H1 (cell line): ENCODE measurements around the gene KIF1B. TPM values are rescaled to one million over a fixed set of nuclear protein-coding genes. Genes with fewer than 3 reads are reported as not detected.
A peak's percentile ranks its signal among the peaks of the same experiment; 100 is the strongest.

Experiments used
- CTCF ChIA-PET: fragments of 300-600 bp; sonication (Branson Sonifier 250); formaldehyde crosslinking; loops from one replicate; lab custom pipeline; 2021; ENCODE audit not compliant: partially characterized antibody; lab: Charles Lee
- POLR2A ChIA-PET: fragments of 300-600 bp; sonication (Branson Sonifier 250); formaldehyde crosslinking; loops from one replicate; lab custom pipeline; 2021; ENCODE audit warnings: inconsistent platforms; ENCODE audit not compliant: partially characterized antibody; lab: Charles Lee
- DNase-seq, 2 experiments: peaks; one replicate each; pipeline versions ENCODE4 v3.0.0 to v3.0.0-alpha.2; 2010 to 2022; ENCODE audit warnings: low spot score in 2 of 2, low read depth in 1 of 2, mixed read lengths in 1 of 2
- FAIRE-seq: peaks from 2 replicates; lab custom pipeline; 2011; peaks lifted over from hg19 to GRCh38; lab: Jason Lieb, UNC
- H2AFZ ChIP-seq: 2 replicates; pipeline ENCODE4 v1.8.1; 2012; ENCODE audit warnings: low read length, inconsistent platforms
- H2AK5ac ChIP-seq: 2 replicates; pipeline ENCODE4 v1.6.1; 2013; ENCODE audit warnings: low read depth, low read length
- H2BK120ac ChIP-seq: replicated peaks from 2 replicates; pipeline ENCODE3; 2013; ENCODE audit warnings: low read depth, low read length, inconsistent platforms
- H2BK12ac ChIP-seq: 2 replicates; pipeline ENCODE4 v1.6.1; 2013; ENCODE audit warnings: low read depth, low read length
- H2BK15ac ChIP-seq: 2 replicates; pipeline ENCODE4 v1.6.1; 2013; ENCODE audit warnings: low read length
- H2BK20ac ChIP-seq: 2 replicates; pipeline ENCODE4 v1.6.1; 2013; ENCODE audit warnings: low read length
- H2BK5ac ChIP-seq: 2 replicates; pipeline ENCODE4 v1.6.1; 2013; ENCODE audit warnings: low read depth, low read length
- H3K14ac ChIP-seq: 2 replicates; pipeline ENCODE4 v1.6.1; 2013; ENCODE audit warnings: inconsistent platforms; ENCODE audit not compliant: insufficient read length
- H3K18ac ChIP-seq: 2 replicates; pipeline ENCODE4 v1.6.1; 2013; ENCODE audit warnings: low read length; ENCODE audit errors: extremely low read depth
- H3K23ac ChIP-seq: 2 replicates; pipeline ENCODE4 v1.6.1; 2013; ENCODE audit warnings: inconsistent platforms; ENCODE audit not compliant: insufficient read length
- H3K23me2 ChIP-seq: 2 replicates; pipeline ENCODE4 v1.6.1; 2013; ENCODE audit warnings: low read depth, low read length
- H3K27ac ChIP-seq: 2 replicates; pipeline ENCODE4 v1.6.1; 2011; ENCODE audit warnings: low read depth, low read length, inconsistent platforms
- H3K27me3 ChIP-seq, 4 experiments: replicated peaks in 1 of 4; 1 replicate in 1 of 4; 2 replicates in 3 of 4; pipeline versions ENCODE4 v1.6.1 to v1.8.1; 2011 to 2013; ENCODE audit warnings: low read length in 3 of 4, mild to moderate bottlenecking in 3 of 4, inconsistent platforms in 2 of 4, mixed read lengths in 2 of 4, moderate library complexity in 1 of 4; ENCODE audit not compliant: control insufficient read depth in 3 of 4, insufficient read depth in 3 of 4; ENCODE audit errors: extremely low read depth in 1 of 4
- H3K36me3 ChIP-seq, 4 experiments: 2 replicates each; pipeline versions ENCODE4 v1.6.1 to v1.8.1; 2011 to 2013; ENCODE audit warnings: mild to moderate bottlenecking in 4 of 4, low read length in 3 of 4, moderate library complexity in 2 of 4, control low read depth in 1 of 4, inconsistent platforms in 1 of 4; ENCODE audit not compliant: insufficient read depth in 4 of 4, control insufficient read depth in 2 of 4
- H3K4ac ChIP-seq: replicated peaks from 2 replicates; pipeline ENCODE3; 2013; ENCODE audit warnings: low read length, low read depth, mixed read lengths, inconsistent platforms; ENCODE audit not compliant: insufficient read length
- H3K4me1 ChIP-seq, 4 experiments: replicated peaks in 1 of 4; 1 replicate in 1 of 4; 2 replicates in 3 of 4; pipeline versions ENCODE4 v1.6.1 to v1.8.1; 2011 to 2013; ENCODE audit warnings: low read length in 3 of 4, inconsistent platforms in 2 of 4, mixed read lengths in 1 of 4; ENCODE audit not compliant: insufficient read depth in 4 of 4, control insufficient read depth in 3 of 4
- H3K4me2 ChIP-seq, 2 experiments: 2 replicates each; pipeline versions ENCODE4 v1.6.1 to v1.8.1; 2011 to 2013; ENCODE audit warnings: low read depth in 2 of 2, low read length in 2 of 2, control low read depth in 1 of 2, inconsistent platforms in 1 of 2, mild to moderate bottlenecking in 1 of 2; ENCODE audit not compliant: insufficient read depth in 1 of 2
- H3K4me3 ChIP-seq, 4 experiments: fragments of 200-600, 300-600 bp in 1 of 4; sonication (generic), shearing (Covaris generic), sonication (Bioruptor Twin) in 1 of 4; 2 replicates each; pipeline versions ENCODE4 v1.5.1 to v1.8.1; 2011 to 2016; ENCODE audit warnings: low read length in 4 of 4, low read depth in 3 of 4, control low read depth in 2 of 4, inconsistent platforms in 2 of 4, mild to moderate bottlenecking in 2 of 4, mixed read lengths in 1 of 4, moderate library complexity in 1 of 4; ENCODE audit not compliant: insufficient read depth in 2 of 4; ENCODE audit errors: extremely low read depth in 1 of 4
- H3K56ac ChIP-seq: replicated peaks from 2 replicates; pipeline ENCODE3; 2013; ENCODE audit warnings: low read depth, mild to moderate bottlenecking, mixed read lengths, low read length, inconsistent platforms; ENCODE audit not compliant: insufficient read length
- H3K79me1 ChIP-seq: 2 replicates; pipeline ENCODE4 v1.6.1; 2013; ENCODE audit warnings: low read depth, low read length, control low read depth
- H3K79me2 ChIP-seq, 2 experiments: 2 replicates each; pipeline versions ENCODE4 v1.6.1 to v1.8.1; 2012 to 2013; ENCODE audit warnings: low read length in 2 of 2, mild to moderate bottlenecking in 2 of 2, inconsistent platforms in 1 of 2; ENCODE audit not compliant: insufficient read depth in 2 of 2, control insufficient read depth in 1 of 2
- H3K9ac ChIP-seq, 4 experiments: replicated peaks in 1 of 4; 1 replicate in 1 of 4; 2 replicates in 3 of 4; pipeline versions ENCODE4 v1.6.1 to v1.8.1; 2011 to 2013; ENCODE audit warnings: low read depth in 3 of 4, low read length in 3 of 4, control low read depth in 2 of 4, mild to moderate bottlenecking in 2 of 4, moderate library complexity in 2 of 4, inconsistent platforms in 1 of 4; ENCODE audit errors: extremely low read depth in 1 of 4
- H3K9me3 ChIP-seq, 2 experiments: 2 replicates each; pipeline versions ENCODE4 v1.6.1 to v1.8.1; 2012 to 2013; ENCODE audit warnings: mild to moderate bottlenecking in 2 of 2, moderate library complexity in 2 of 2, control low read depth in 1 of 2, inconsistent platforms in 1 of 2, low read depth in 1 of 2, low read length in 1 of 2, mixed read lengths in 1 of 2; ENCODE audit not compliant: insufficient read depth in 2 of 2
- H4K20me1 ChIP-seq, 2 experiments: replicated peaks in 1 of 2; 2 replicates each; pipeline versions ENCODE3 to v1.8.1; 2011 to 2013; ENCODE audit warnings: inconsistent platforms in 2 of 2, low read length in 2 of 2, mild to moderate bottlenecking in 1 of 2; ENCODE audit not compliant: insufficient read depth in 2 of 2, control insufficient read depth in 1 of 2
- H4K5ac ChIP-seq: 2 replicates; pipeline ENCODE4 v1.6.1; 2013; ENCODE audit warnings: low read length, low read depth, mixed read lengths, inconsistent platforms; ENCODE audit not compliant: insufficient read length
- H4K8ac ChIP-seq: 2 replicates; pipeline ENCODE4 v1.8.0; 2013; ENCODE audit warnings: mild to moderate bottlenecking, moderate library complexity, low read length, inconsistent platforms; ENCODE audit not compliant: insufficient read depth; ENCODE audit errors: extremely low read depth
- H4K91ac ChIP-seq: replicated peaks from 2 replicates; pipeline ENCODE3; 2013; ENCODE audit warnings: low read length, mixed read lengths, inconsistent platforms; ENCODE audit not compliant: insufficient read length
- HDAC2 ChIP-seq, 2 experiments: fragments of 300-600 bp in 1 of 2; sonication (generic) in 1 of 2; IDR thresholded peaks; 2 replicates each; pipeline ENCODE4 v1.6.1; 2011 to 2012; ENCODE audit warnings: low read depth in 2 of 2, low read length in 2 of 2, mild to moderate bottlenecking in 2 of 2, moderate library complexity in 2 of 2, borderline replicate concordance in 1 of 2, inconsistent platforms in 1 of 2
- KDM1A ChIP-seq: fragments of 200-600, 300-600 bp; sonication (generic); IDR thresholded peaks from 2 replicates; pipeline ENCODE4 v1.7.1; 2016; ENCODE audit warnings: mild to moderate bottlenecking, low read length, borderline replicate concordance
- POLR2AphosphoS5 ChIP-seq: IDR thresholded peaks from 2 replicates; pipeline ENCODE4 v1.6.1; 2011; ENCODE audit warnings: low read depth, low read length
- RBBP5 ChIP-seq: IDR thresholded peaks from 2 replicates; pipeline ENCODE4 v1.7.1; 2012; ENCODE audit warnings: low read depth, mild to moderate bottlenecking, inconsistent platforms, low read length, moderate library complexity, borderline replicate concordance
- WGBS, 2 experiments: shearing (Covaris generic) in 1 of 2; methylation state at CpG; one replicate each; pipeline versions ENCODE4 v1.1.6 to v1.1.7; 2013 to 2015; ENCODE audit warnings: low lambda C conversion rate in 2 of 2, mixed read lengths in 2 of 2, inconsistent platforms in 1 of 2, low coverage in 1 of 2, missing lambda C conversion rate in 1 of 2; ENCODE audit not compliant: insufficient replicate concordance in 2 of 2, insufficient coverage in 1 of 2, insufficient read length in 1 of 2; ENCODE audit errors: extremely low coverage in 1 of 2, missing lambda C conversion rate in 1 of 2; 5-methylcytosine and 5-hydroxymethylcytosine counted together
- polyA plus RNA-seq, 7 experiments: library from polyadenylated mRNA; depleted of rRNA in 3 of 7; stranded (reverse) in 5 of 7; unstranded in 2 of 7; fragments of >200 nt in 5 of 7; fragments of 200-250 nt in 2 of 7; gene quantifications; 1 replicate in 5 of 7; 2 replicates in 1 of 7; 4 replicates in 1 of 7; pipeline versions ENCODE4 v1.2.1 to v1.2.3, GENCODE V29; 2011 to 2013; ENCODE audit warnings: missing spikeins in 2 of 7, mixed read lengths in 2 of 7
- total RNA-seq: library from RNA; stranded (reverse); fragmentation: NEBNext Ultra II Directional; extraction: Animal tissue kit (Norgen Biotek cat#: 25700); gene quantifications from 2 replicates; pipeline ENCODE4 v1.2.1, GENCODE V29; 2021

The KIF1B gene
- total and polyA plus RNA-seq, 2 of the 8 experiments (the other 6 are each of a cell fraction or from before 2014, with no cell fraction given), result 39.1 to 74.2 TPM

DNA sequence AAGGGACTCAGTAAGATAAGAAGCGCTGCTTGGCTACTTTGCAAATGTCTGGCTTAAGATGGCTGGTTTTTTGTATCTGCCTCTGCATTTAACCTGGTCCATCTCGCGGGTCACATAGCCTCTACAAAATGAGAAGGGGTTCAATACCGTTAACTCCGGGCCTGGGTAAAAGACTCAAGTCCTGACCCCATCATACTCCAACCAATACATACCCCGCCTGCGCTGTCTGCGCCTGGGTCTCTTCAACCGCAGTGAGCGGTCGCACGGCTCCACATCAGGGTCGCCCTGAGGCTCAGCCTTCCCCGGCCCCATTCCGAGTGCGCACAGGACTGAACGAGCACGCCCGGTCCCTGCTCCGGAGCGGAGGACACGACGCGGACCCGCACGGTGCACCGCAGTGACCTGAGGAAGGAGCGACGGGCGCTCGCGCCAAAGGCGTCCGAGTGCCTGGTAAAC, 187.9 kb downstream of the KIF1B start:
- no peak for DNase-seq
- Histone ChIP-seq H2BK20ac (no peak overlapping the region), H4K91ac (peak overlapping the region; percentile 47), H3K4me1 (peaks cover 0 to 7% (median 5%) of the 10 kb centered on the region in 4 experiments; a peak in 5 of 7 replicates), H3K79me1 (no peaks in the 10 kb centered on the region; the same call in 1 of the 2 replicates), H2BK5ac (peak overlapping the region; percentile 82), H4K5ac (peak overlapping the region; percentile 87), H4K8ac (no peak overlapping the region), H3K27me3 (no peaks in the 10 kb centered on the region), H3K27ac (no peak overlapping the region), H3K4me2 (peak overlapping the region; percentile 82 to 91), H3K9me3 (no peaks in the 10 kb centered on the region; a peak in 1 of 4 replicates), H3K14ac (no peak overlapping the region), H2AFZ (peak overlapping the region; percentile 18; the same call in 1 of the 2 replicates), H3K4me3 (peak overlapping the region; percentile 84 to 99 (median 95)), H2AK5ac (no peak overlapping the region), H3K23me2 (peaks cover 9% of the 10 kb centered on the region; the same call in 1 of the 2 replicates), H3K79me2 (peaks cover 10 to 26% of the 10 kb centered on the region in 2 experiments), H3K56ac (peak overlapping the region; percentile 69), H2BK15ac (peak overlapping the region; percentile 53; the same call in 1 of the 2 replicates), H3K36me3 (peaks cover 5 to 24% (median 11%) of the 10 kb centered on the region in 4 experiments), H2BK12ac (0 out of 2 replicates have a peak overlapping the region, but pooled peaks have one; percentile 29), H2BK120ac (no peak overlapping the region), H4K20me1 (peaks cover 3 to 6% of the 10 kb centered on the region in 2 experiments), H3K23ac (no peak overlapping the region), H3K4ac (peak overlapping the region; percentile 87), H3K9ac (peak overlapping the region in 2 of 4 experiments; percentile 52; a peak in 3 of 7 replicates), H3K18ac (peak overlapping the region; percentile 97)
- ChIA-PET POLR2A (interaction anchor here (0.6 to 6.5 kb wide), 12 partner anchors 11 to 328 kb away, joined by 3 to 72 read pairs (median 5); partner anchors contain the start of genes CENPS, DFFA and KIF1B), CTCF (interaction anchor here (0.6 to 2.8 kb wide), 4 partner anchors 10 to 95 kb away, joined by 3 to 22 read pairs (median 7); partner anchors contain the start of gene CENPS)
- 3% methylated on average over 34 of the region's 34 CpGs; no CpG with 5 or more reads in 1 of the 2 experiments for WGBS, 2 experiments
- no peak for FAIRE-seq
- peak; percentile 79; the same call in 1 of the 2 replicates for TF ChIP-seq KDM1A
- peak in 1 of 2 experiments; percentile 7; a peak in 1 of 4 replicates for TF ChIP-seq HDAC2 (IDR thresholded peaks at IDR 0.05; ENCODE audit: borderline replicate concordance in 1 of 2, low read depth in 2 of 2, low read length in 2 of 2)
- TF ChIP-seq POLR2AphosphoS5, result peak; percentile 34; the same call in 1 of the 2 replicates
- TF ChIP-seq RBBP5, result no peak
